Stimulated activated CD8-positive, alpha-beta memory T cell treated with anti-CD3 and anti-CD28 coated beads, Interleukin-12 subunit alpha, Interleukin-12 subunit beta, amount 100 ng/mL, for 4 hours (primary cell): ENCODE results near the gene C1QTNF5.

Experiments used
- DNase-seq: peaks from one replicate; pipeline ENCODE4 v3.0.0-alpha.2; 2020; ENCODE audit warnings: low read depth

C1QTNF5 gene

GRCh38 chr11:119373059-119373920 is 32.6 kb upstream of the C1QTNF5 start:
- no peak for DNase-seq

- DNase-seq: no peak
These were observed 31.8 kb upstream of the C1QTNF5 start for GRCh38 chr11:119372260-119373058.

GRCh38 chr11:119371778-119372182 is 31.1 kb upstream of the C1QTNF5 start:
- no peak for DNase-seq

GRCh38 chr11:119371067-119371601 is 30.5 kb upstream of the C1QTNF5 start:
- no peak for DNase-seq

GRCh38 chr11:119370486-119371046 is 29.9 kb upstream of the C1QTNF5 start:
- DNase-seq: no peak

- no peak for DNase-seq
These were observed 28.6 kb upstream of the C1QTNF5 start for GRCh38 chr11:119369132-119369925.

GRCh38 chr11:119368121-119369034 is 27.7 kb upstream of the C1QTNF5 start:
- no peak for DNase-seq

- no peak for DNase-seq
These were observed 27.0 kb upstream of the C1QTNF5 start for GRCh38 chr11:119367661-119368120.

- DNase-seq: no peak
These were observed 26.3 kb upstream of the C1QTNF5 start for GRCh38 chr11:119366690-119367620.

GRCh38 chr11:119365071-119365591 is 24.4 kb upstream of the C1QTNF5 start:
- DNase-seq: no peak

- peak; percentile 49 for DNase-seq
These were observed 23.3 kb upstream of the C1QTNF5 start for GRCh38 chr11:119363851-119364590.

GRCh38 chr11:119363081-119363850 is 22.6 kb upstream of the C1QTNF5 start:
- DNase-seq: no peak

GRCh38 chr11:119362741-119363080 is 22.0 kb upstream of the C1QTNF5 start:
- DNase-seq: no peak

GRCh38 chr11:119361941-119362725 is 21.4 kb upstream of the C1QTNF5 start:
- DNase-seq: no peak

- no peak for DNase-seq
These were observed 20.5 kb upstream of the C1QTNF5 start for GRCh38 chr11:119361056-119361787.
